Naive B cell (primary cell): ENCODE data around the gene TAF15. TPM values are rescaled to one million over a fixed set of nuclear protein-coding genes. Genes with fewer than 3 reads are reported as not detected.

ENCODE experiments used
- ATAC-seq, 2 donors: fragments of 150-1000 bp; cut with Tn5 transposase; 2 replicates each; pipeline ENCODE4 v1.10.0; 2021; ENCODE audit warnings: low read depth in 2 of 2, mild to moderate bottlenecking in 2 of 2, moderate library complexity in 2 of 2
- DNase-seq: peaks from one replicate; pipeline ENCODE4 v3.0.0; 2022
- H3K27ac Mint-ChIP-seq, 6 donors: one replicate each; pipeline ENCODE4 v1.8.0; 2020 to 2022; ENCODE audit warnings: mild to moderate bottlenecking in 6 of 6, mixed read lengths in 6 of 6, moderate library complexity in 5 of 6, inconsistent platforms in 2 of 6
- H3K27me3 Mint-ChIP-seq, 3 donors: one replicate each; pipeline ENCODE4 v1.8.0; 2021 to 2022; ENCODE audit warnings: mixed read lengths in 3 of 3, mild to moderate bottlenecking in 1 of 3
- H3K36me3 Mint-ChIP-seq, 2 donors: one replicate each; pipeline ENCODE4 v1.8.0; 2020 to 2022; ENCODE audit warnings: mixed read lengths in 2 of 2, inconsistent platforms in 1 of 2, mild to moderate bottlenecking in 1 of 2
- H3K4me1 Mint-ChIP-seq, 3 donors: one replicate each; pipeline ENCODE4 v1.8.0; 2020 to 2022; ENCODE audit warnings: mixed read lengths in 3 of 3, inconsistent platforms in 1 of 3, mild to moderate bottlenecking in 1 of 3, moderate library complexity in 1 of 3
- H3K4me3 Mint-ChIP-seq, 8 donors: one replicate each; pipeline ENCODE4 v1.8.0; 2020 to 2022; ENCODE audit warnings: mild to moderate bottlenecking in 8 of 8, mixed read lengths in 8 of 8, moderate library complexity in 8 of 8, inconsistent platforms in 2 of 8
- H3K9me3 Mint-ChIP-seq, 7 donors: one replicate each; pipeline ENCODE4 v1.8.0; 2020 to 2022; ENCODE audit warnings: mixed read lengths in 7 of 7, mild to moderate bottlenecking in 5 of 7, inconsistent platforms in 2 of 7, moderate library complexity in 1 of 7
- polyA plus RNA-seq, 6 donors: library from polyadenylated mRNA; unstranded; fragments of 300-500 nt; fragmentation: Illumina TruSeq; gene quantifications; one replicate each; pipeline ENCODE4 v1.2.3, GENCODE V29; 2021; ENCODE audit warnings: low read depth in 6 of 6

Gene TAF15
- 10 to 100 TPM; 16.6 to 44.4 (median 21.7) TPM for polyA plus RNA-seq

GRCh38 chr17:35808962-35809854 is at the start of gene TAF15:
TSS of gene TAF15 (plus strand) at chr17:35809484. CDS start at chr17:35809570, 86 bp downstream.
- H3K9me3 Mint-ChIP-seq, result no peaks in the 10 kb centered on the region
- no peaks in the 10 kb centered on the region for H3K36me3 Mint-ChIP-seq
- peaks cover 32 to 53% (median 38%) of the 10 kb centered on the region in 3 donors for H3K4me1 Mint-ChIP-seq
- H3K27me3 Mint-ChIP-seq, result no peaks in the 10 kb centered on the region
- H3K4me3 Mint-ChIP-seq, result peak within 1 kb of the TSS; percentile 85 to 99 (median 96)
- peak within 1 kb of the TSS; percentile 92 to 99 (median 97) for H3K27ac Mint-ChIP-seq
- ATAC-seq (peak; percentile 85 to 90), DNase-seq (peak; percentile 97)

GRCh38 chr17:35760587-35760986 is 48.7 kb upstream of the TAF15 start, which contains the start of gene C17orf50:
TSS of gene C17orf50 (plus strand) at chr17:35760887. CDS start at chr17:35760942, 55 bp downstream.
- H3K9me3 Mint-ChIP-seq, result peaks cover 0 to 2% (median 0%) of the 10 kb centered on the region in 7 donors
- no peaks in the 10 kb centered on the region for H3K36me3 Mint-ChIP-seq
- no peaks in the 10 kb centered on the region for H3K27me3 Mint-ChIP-seq
- DNase-seq (no peak), ATAC-seq (no peak)
- no peak within 1 kb of the TSS for H3K27ac Mint-ChIP-seq
- H3K4me3 Mint-ChIP-seq, result peak within 1 kb of the TSS in 1 of 8 donors; percentile 25
- H3K4me1 Mint-ChIP-seq, result peaks cover 11 to 13% (median 13%) of the 10 kb centered on the region in 3 donors

GRCh38 chr17:35761601-35762000 is 47.7 kb upstream of the TAF15 start:
- H3K36me3 Mint-ChIP-seq, result no peaks in the 10 kb centered on the region
- ATAC-seq (no peak), DNase-seq (no peak)
- no peaks in the 10 kb centered on the region for H3K27me3 Mint-ChIP-seq
- H3K9me3 Mint-ChIP-seq, result peaks cover 0 to 2% (median 0%) of the 10 kb centered on the region in 7 donors
- H3K27ac Mint-ChIP-seq, result no peak overlapping the region
- H3K4me3 Mint-ChIP-seq, result no peak overlapping the region
- peaks cover 9 to 11% (median 9%) of the 10 kb centered on the region in 3 donors for H3K4me1 Mint-ChIP-seq

- ATAC-seq (no peak), DNase-seq (no peak)
- Mint-ChIP-seq H3K27ac (peak overlapping the region in 2 of 6 donors; percentile 4 to 65), H3K4me3 (peak overlapping the region; percentile 83 to 98 (median 95)), H3K9me3 (no peaks in the 10 kb centered on the region), H3K4me1 (peaks cover 9 to 14% (median 9%) of the 10 kb centered on the region in 3 donors), H3K36me3 (no peaks in the 10 kb centered on the region), H3K27me3 (peaks cover 0 to 8% (median 7%) of the 10 kb centered on the region in 3 donors)
Observed at GRCh38 chr17:35763767-35764122, 45.5 kb upstream of the TAF15 start.

- H3K27ac Mint-ChIP-seq, result peak overlapping the region; percentile 57 to 94 (median 92)
- H3K36me3 Mint-ChIP-seq, result no peaks in the 10 kb centered on the region
- DNase-seq (peak; percentile 88), ATAC-seq (peak; percentile 83 to 86)
- peaks cover 0 to 11% (median 7%) of the 10 kb centered on the region in 3 donors for H3K27me3 Mint-ChIP-seq
- peak overlapping the region; percentile 83 to 98 (median 95) for H3K4me3 Mint-ChIP-seq
- H3K9me3 Mint-ChIP-seq, result no peaks in the 10 kb centered on the region
- H3K4me1 Mint-ChIP-seq, result peaks cover 9 to 14% (median 9%) of the 10 kb centered on the region in 3 donors
Observed at GRCh38 chr17:35764123-35764991, 44.9 kb upstream of the TAF15 start.

GRCh38 chr17:35765086-35765710 is 44.1 kb upstream of the TAF15 start:
- DNase-seq (no peak), ATAC-seq (no peak)
- Mint-ChIP-seq H3K4me3 (peak overlapping the region; percentile 83 to 98 (median 95)), H3K27me3 (peaks cover 0 to 13% (median 7%) of the 10 kb centered on the region in 3 donors), H3K9me3 (no peaks in the 10 kb centered on the region), H3K27ac (peak overlapping the region in 3 of 6 donors; percentile 29 to 92 (median 57)), H3K36me3 (no peaks in the 10 kb centered on the region), H3K4me1 (peaks cover 9 to 14% (median 9%) of the 10 kb centered on the region in 3 donors)

GRCh38 chr17:35765756-35766488 is 43.4 kb upstream of the TAF15 start:
- no peak for ATAC-seq
- H3K4me3 Mint-ChIP-seq, result peak overlapping the region in 2 of 8 donors; percentile 69 to 83
- H3K27me3 Mint-ChIP-seq, result peaks cover 5 to 13% (median 7%) of the 10 kb centered on the region in 3 donors
- H3K36me3 Mint-ChIP-seq, result no peaks in the 10 kb centered on the region
- peaks cover 9 to 14% (median 9%) of the 10 kb centered on the region in 3 donors for H3K4me1 Mint-ChIP-seq
- no peak for DNase-seq
- no peaks in the 10 kb centered on the region for H3K9me3 Mint-ChIP-seq
- peak overlapping the region in 1 of 6 donors; percentile 42 for H3K27ac Mint-ChIP-seq

GRCh38 chr17:35766489-35766877 is 42.8 kb upstream of the TAF15 start:
- Mint-ChIP-seq H3K27ac (no peak overlapping the region), H3K9me3 (no peaks in the 10 kb centered on the region), H3K4me1 (peaks cover 9 to 14% (median 9%) of the 10 kb centered on the region in 3 donors), H3K27me3 (peaks cover 5 to 13% (median 7%) of the 10 kb centered on the region in 3 donors), H3K4me3 (peak overlapping the region in 1 of 8 donors; percentile 67), H3K36me3 (no peaks in the 10 kb centered on the region)
- ATAC-seq (no peak), DNase-seq (no peak)

- no peaks in the 10 kb centered on the region for H3K36me3 Mint-ChIP-seq
- peak overlapping the region in 1 of 8 donors; percentile 67 for H3K4me3 Mint-ChIP-seq
- no peak overlapping the region for H3K27ac Mint-ChIP-seq
- H3K27me3 Mint-ChIP-seq, result peaks cover 5 to 13% (median 10%) of the 10 kb centered on the region in 3 donors
- H3K9me3 Mint-ChIP-seq, result no peaks in the 10 kb centered on the region
- DNase-seq, result no peak
- peaks cover 9 to 14% (median 9%) of the 10 kb centered on the region in 3 donors for H3K4me1 Mint-ChIP-seq
- no peak for ATAC-seq
Observed at GRCh38 chr17:35766903-35767510, 42.3 kb upstream of the TAF15 start.

- ATAC-seq (no peak), DNase-seq (no peak)
- Mint-ChIP-seq H3K36me3 (no peaks in the 10 kb centered on the region), H3K27me3 (peaks cover 12 to 23% (median 17%) of the 10 kb centered on the region in 3 donors), H3K4me3 (no peak overlapping the region), H3K4me1 (peaks cover 9 to 13% (median 9%) of the 10 kb centered on the region in 3 donors), H3K27ac (no peak overlapping the region), H3K9me3 (no peaks in the 10 kb centered on the region)
Observed at GRCh38 chr17:35768797-35769196, 40.5 kb upstream of the TAF15 start.

GRCh38 chr17:35769895-35770486 is 39.3 kb upstream of the TAF15 start:
- no peaks in the 10 kb centered on the region for H3K36me3 Mint-ChIP-seq
- H3K27ac Mint-ChIP-seq, result no peak overlapping the region
- no peak for DNase-seq
- H3K4me1 Mint-ChIP-seq, result peaks cover 2 to 4% (median 3%) of the 10 kb centered on the region in 3 donors
- peaks cover 12 to 35% (median 29%) of the 10 kb centered on the region in 3 donors for H3K27me3 Mint-ChIP-seq
- no peak for ATAC-seq
- H3K9me3 Mint-ChIP-seq, result no peaks in the 10 kb centered on the region
- peak overlapping the region in 1 of 8 donors; percentile 15 for H3K4me3 Mint-ChIP-seq
